RPMI7951 (cell line): ENCODE results near the gene DPY30. TPM values are rescaled to one million over a fixed set of nuclear protein-coding genes. Genes with fewer than 3 reads are reported as not detected.
A peak's percentile ranks its signal among the peaks of the same experiment; 100 is the strongest.
"Not testable (repeated sequence)": the region's sequence is repeated elsewhere in the genome, so short reads cannot be mapped to it uniquely, and the experiment has no call there.

Experiments used
- DNase-seq: peaks from one replicate; pipeline ENCODE4 v3.0.0-alpha.2; 2012; ENCODE audit warnings: low read depth
- total RNA-seq: library from RNA; depleted of rRNA; stranded (reverse); fragments of >200 nt; shearing (Covaris generic); gene quantifications from 2 replicates; pipeline ENCODE4 v1.2.3, GENCODE V29; 2014; rRNA removed

Gene DPY30
- 149 and 158 TPM in 2 replicates for total RNA-seq

DNA sequence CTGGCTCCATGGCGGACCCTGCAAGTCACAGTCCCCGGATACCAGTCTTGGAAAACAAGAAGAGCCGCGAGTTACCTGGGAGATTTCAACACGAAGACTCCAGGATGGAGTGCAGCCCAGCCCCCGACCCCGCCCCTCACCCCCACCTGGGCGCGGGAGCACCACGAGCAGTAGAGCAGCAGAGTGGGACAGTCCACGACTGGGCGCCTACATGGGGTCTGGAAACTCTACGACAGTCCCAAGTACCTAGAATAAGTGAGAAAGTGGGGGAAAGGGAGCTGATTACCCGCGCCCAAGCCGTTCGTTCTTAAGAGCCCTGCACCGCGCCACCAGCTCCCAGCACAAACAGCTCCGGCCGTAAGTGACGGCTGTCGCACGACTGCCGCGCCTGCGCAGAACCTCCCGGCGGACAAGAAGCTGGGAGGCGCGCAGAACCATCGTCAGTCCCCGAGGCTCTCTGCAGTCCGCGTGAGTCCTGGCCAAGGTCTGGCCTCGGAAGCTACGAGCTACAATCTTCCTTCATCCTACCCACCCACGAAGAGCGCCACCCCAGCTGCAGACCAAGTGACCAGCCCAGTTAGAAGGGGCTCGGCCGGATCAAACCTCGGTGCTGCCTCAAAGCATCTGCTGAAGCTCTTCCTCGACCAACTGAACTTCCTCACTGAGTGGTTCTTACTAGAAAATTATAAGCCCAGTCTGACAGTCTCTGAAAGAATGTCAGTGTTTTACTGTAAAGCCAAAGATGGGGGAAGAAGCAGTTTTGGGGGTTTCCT is at the start of gene DPY30:
Gene DPY30, minus strand, starts transcription at position 359 of the 773 bp plus-strand sequence. Its CDS starts 349 bp downstream, at position 10.
- peak; percentile 92 for DNase-seq

DNA sequence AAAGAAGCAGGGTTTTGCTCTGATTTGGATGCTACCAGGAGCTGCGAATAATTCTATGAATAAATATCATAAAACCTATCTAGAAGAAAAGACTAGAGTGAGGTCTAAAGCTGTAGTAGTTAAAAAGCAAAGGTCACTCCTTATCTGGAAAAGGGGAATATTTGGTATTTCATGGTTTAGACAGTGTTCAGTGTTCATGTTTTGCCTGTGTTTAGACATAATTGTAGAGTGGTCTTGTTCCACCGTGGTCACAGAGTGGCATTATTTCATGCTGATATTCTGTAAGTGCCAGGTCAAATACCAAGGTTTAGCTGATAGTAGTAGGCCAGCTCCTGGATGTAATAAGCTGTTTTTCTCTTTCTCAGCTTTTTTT is 34.5 kb upstream of the DPY30 start:
- DNase-seq = no peak

DNA sequence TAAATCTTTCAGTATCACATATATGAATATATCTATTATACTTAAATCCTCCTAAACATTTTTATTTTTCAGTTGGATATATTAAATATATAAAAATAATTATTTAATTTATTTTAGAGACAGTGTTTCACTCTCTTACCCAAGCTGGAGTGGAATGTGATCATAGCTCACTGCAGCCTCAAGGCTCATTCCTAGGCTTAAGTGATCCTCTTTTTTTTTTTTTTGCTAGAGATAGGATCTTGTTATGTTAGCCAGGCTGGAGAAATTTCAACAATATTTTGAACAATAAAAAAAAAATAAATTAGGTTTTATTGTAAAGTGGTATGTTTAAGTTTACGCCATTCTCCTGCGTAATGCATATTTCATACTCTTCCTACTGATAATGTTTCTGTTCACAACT is 27.9 kb upstream of the DPY30 start:
- no peak for DNase-seq

DNA sequence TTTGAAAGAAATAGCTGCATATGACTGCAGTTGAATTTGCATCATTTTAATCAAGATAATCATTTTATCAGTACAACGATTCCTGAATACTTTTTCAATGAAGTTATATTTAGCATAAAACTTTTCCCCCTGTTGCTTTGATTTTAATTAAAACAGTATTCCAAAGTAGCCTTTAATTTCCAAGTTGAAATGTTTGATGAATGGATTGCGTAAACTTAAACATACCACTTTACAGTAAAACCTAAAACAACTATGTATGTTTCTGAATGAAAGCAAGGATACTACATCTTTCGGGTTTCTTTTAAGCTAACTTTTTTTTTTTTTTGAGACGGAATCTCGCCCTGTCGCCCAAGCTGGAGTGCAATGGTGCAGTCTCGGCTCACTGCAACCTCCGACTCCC is 25.1 kb upstream of the DPY30 start:
- no peak for DNase-seq

DNA sequence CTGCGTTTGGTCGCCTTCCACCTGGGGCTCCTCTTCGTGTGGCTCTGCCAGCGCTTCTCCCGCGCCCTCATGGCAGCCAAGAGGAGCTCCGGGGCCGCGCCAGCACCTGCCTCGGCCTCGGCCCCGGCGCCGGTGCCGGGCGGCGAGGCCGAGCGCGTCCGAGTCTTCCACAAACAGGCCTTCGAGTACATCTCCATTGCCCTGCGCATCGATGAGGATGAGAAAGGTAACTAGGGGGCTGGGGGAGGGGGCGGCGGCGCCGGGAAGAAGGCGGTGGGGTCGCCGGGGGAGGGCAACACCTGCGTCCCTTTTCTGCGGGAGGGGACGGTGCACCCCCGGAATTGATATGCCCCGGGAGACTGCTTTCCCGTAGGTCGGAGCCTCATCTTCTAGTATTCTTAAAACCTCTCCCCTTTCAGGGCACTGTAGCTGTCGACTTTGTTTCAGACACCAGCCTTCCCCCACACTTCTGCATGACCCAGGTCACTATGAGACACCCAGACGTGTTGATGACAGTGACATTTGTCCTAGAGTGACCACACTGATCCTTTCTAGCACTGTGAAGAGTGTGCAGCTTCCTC is 24.5 kb upstream of the DPY30 start:
- DNase-seq = peak; percentile 8

DNA sequence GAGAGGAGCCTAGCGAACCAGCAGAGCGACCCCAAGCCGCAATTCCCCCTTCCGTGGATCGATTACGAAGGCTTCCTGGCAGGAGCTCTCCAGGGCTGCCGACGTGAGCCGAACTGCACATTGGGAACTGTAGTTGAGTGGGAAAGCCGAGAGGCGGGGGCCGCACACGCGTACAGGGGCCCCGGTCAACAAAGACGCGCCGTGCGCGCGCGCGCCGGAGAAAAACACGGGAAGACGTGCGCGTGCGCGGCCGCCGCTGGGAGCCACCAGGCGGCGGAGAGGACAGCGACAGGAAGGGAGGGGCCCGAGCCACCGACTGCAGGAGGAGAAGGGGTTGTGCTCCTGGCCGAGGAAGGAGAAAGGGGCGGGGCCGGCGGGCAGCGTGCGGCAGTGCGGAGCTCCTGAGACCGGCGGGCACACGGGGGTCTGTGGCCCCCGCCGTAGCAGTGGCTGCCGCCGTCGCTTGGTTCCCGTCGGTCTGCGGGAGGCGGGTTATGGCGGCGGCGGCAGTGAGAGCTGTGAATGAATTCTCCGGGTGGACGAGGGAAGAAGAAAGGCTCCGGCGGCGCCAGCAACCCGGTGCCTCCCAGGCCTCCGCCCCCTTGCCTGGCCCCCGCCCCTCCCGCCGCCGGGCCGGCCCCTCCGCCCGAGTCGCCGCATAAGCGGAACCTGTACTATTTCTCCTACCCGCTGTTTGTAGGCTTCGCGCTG is 23.9 kb upstream of the DPY30 start, which contains the start of gene SPAST:
Gene SPAST, plus strand, starts transcription at position 247 of the 711 bp plus-strand sequence. Its CDS starts 276 bp downstream, at position 523.
- DNase-seq = peak; percentile 97

DNA sequence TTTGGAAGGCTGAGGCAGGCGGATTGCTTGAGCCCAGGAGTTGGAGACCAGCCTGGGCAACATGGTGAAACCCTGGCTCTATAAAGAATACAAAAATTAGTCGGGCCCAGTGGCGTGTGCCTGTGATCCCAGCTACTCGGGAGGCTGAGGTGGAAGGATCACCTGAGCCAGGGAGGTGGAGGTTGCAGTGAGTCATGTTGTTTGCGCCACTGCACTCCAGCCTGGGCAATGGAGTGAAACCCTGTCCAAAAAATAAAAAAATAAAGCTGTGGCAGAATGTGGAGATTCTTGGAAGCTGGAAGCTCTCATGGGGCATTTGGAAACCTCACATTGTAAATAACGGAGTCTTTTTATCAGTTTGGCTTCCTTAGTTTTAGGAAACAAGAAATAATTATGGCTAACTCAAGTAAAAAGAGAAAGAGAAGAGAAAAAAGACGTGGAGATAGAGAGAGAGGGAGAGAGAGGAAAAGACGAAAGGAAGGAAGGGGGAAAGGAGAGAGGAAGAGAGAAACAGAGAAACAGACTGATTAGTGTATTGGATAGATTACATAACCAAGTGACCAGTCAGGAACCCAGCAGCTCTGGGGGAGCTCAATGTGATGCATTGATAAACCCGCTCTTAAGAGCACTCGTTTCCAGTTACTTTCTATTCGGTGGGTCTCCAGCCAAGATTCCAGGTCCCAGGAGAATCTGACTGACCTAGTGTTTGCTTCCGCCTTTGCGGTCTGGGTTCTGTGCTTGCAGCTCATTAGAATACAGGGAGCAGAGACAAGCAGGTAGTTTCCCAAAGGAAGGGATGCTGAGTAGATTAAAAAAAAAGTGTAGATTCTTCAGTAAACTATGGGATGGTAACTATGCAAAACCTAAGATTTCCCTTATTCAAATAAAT is 22.6 kb upstream of the DPY30 start:
- peak; percentile 63 for DNase-seq

DNA sequence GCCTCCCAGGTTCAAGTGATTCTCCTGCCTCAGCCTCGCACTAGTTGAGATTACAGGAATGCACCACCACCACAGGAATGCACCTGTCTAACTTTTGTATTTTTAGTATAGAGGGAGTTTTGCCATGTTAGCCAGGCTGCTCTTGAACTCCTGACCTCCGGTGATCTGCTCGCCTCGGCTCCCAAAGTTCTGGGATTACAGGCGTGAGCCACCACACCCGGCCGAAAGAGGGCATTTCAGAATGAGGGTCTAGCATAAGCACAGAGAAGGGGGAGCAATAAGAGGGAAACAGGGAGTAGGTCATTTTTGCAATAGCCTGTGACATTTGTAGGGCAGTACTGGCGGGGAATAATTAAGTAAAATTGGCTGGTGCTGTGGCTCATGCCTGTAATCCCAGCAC is 21.8 kb upstream of the DPY30 start:
- no peak for DNase-seq

DNA sequence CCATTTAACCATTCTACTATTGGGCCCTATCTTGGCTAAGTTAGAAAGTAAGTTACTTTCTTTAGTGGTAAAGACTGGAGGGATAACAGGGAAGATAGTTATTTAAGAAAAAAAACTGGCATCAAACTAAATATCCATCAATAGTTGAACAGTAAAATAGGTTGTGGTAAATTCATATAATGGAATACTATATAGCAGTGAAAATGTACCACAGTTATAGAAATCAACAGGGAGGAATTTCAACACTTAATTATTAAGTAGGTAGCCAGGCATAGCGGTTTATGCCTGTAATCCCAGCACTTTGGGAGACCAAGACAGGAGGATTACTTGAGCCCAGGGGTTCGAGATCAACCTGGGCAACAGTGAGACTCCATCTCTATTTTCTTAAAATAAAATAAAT is 20.7 kb upstream of the DPY30 start:
- no peak for DNase-seq

DNA sequence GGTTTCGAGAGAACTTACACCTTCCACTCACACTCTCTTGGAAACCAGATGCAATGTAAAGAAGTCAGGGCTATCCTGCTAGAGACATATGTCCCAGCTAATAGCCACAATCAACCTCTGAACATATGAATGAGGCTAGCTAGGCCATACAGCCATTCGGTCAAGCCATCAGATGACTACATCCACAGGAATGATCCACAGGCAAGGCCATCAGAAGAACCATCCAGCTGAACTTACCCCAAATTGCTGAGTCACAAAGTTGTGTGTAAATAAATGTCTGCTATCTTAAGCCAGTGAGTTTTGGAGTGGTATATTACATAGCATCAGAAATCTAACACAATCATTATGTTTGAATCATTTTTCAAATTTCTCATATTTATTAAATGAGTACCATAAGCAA is 18.5 kb upstream of the DPY30 start:
- peak; percentile 38 for DNase-seq

DNA sequence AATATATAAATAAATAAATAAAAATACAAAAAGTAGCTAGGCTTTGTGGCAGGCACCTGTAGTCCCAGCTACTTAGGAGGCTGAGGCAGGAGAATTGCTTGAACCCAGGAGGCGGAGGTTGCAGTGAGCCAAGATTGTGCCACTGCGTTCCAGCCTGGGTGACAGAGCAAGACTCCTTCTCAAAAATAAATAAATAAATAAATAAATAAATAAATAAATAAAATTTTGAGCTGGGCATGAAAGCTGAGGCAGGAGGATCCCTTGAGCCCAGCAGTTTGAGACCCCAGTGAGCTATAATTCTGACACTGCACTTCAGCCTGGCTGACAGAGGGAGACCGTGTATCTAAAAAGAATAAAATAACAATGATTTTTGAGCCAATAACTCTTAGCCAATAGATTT is 15.0 kb upstream of the DPY30 start:
- not testable (repeated sequence) for DNase-seq

DNA sequence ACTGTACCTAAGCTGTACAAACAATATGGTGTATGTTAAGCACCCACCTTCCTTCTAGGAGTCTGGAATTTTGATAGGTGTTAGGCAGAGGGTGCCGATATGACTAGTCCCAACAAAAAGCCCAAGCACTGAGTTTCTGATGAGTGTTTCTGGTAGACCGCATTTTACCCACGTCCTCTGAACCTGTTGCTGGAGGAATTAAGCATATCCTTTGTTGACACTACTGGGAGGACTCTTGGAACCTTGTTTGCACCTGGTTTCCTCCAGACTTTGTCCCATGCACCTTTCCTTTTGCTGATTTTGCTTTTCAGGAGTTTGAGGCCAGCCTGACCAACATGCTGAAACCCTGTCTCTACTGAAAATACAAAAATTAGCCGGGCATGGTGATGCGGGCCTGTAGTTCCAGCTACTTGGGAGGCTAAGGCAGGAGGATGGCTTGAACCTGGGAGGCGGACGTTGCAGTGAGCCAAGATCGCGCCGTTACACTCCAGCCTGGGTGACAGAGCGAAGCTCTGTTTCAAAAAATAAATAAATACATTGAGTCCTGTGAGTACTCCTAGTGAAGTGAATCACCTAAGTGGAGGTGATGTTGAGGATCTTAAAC is 12.3 kb upstream of the DPY30 start:
- DNase-seq = no peak

DNA sequence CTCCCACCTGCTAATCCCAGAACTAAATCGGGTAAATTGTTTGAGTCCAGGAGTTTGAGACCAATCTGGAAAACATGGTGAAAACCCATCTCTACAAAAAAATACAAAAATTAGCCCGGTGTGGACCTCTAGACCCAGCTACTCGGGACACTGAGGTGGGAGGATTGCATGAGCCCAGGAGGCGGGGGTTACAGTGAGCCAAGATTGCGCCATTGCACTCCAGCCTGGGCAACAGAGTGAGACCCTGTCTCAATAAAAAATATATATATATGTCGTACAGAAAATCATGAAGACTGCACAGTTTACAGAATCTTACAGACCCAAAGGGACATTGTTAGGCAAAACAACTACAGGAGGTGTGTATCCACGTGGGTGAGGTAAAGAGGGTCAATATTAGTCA is 4.0 kb upstream of the DPY30 start:
- no peak for DNase-seq

DNA sequence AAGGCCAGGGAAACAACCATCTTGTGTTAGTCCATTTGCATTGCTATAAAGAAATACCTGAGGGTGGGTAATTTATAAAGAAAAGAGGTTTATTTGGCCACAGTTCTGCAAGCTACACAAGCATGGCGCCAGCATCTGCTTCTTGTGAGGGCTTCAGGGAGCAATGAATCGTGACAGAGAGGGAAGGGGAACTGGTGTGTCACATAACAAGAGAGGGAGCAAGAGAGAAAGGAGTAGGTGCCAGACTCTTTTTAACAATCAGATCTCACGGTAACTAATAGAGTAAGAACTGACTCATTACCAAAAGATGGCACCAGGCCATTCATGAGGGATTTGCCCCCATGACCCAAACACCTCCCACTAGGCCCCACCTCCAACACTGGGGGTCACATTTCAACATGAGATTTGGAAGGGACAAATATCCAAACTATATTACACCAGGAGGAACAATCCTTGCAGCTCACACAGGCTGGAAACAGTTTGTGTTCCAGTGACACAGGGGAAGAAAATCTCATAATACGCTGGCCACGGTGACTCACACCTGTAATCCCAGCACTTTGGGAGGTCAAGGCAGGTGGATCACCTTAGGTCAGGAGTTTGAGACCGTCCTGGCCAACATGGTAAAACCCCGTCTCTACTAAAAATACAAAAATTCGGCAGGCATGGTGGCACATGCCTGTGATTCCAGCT is 5.3 kb downstream of the DPY30 start:
- DNase-seq = peak; percentile 25

DNA sequence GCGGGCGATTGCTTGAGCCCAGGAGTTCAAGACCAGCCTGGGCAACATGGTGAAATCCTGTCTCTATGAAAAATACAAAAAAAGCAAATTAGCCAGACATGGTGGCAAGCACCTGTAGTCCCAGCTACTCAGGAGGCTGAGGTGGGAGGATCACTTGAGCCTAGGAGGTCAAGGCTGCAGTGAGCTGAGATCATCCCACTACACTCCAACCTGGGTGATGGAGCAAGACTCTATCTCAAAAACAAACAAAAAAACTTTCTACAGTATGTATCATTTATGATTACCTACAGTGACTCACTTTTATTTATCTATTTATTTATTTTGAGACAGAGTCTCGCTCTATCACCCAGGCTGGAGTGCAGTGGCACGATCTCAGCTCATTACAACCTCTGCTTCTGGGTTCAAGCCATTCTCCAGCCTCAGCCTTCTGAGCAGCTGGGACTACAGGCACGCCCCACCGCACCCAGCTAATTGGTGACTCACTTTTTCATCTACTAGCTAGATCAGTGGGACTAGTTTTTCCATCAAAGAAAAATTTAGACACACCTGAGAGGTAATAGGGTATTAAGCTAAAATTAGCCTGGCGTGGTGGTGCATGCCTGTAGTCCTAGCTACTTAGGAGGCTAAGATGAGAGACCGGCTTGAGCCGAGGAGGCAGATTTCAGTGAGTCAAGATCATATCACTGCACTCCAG is 20.7 kb downstream of the DPY30 start:
- not testable (repeated sequence) for DNase-seq

DNA sequence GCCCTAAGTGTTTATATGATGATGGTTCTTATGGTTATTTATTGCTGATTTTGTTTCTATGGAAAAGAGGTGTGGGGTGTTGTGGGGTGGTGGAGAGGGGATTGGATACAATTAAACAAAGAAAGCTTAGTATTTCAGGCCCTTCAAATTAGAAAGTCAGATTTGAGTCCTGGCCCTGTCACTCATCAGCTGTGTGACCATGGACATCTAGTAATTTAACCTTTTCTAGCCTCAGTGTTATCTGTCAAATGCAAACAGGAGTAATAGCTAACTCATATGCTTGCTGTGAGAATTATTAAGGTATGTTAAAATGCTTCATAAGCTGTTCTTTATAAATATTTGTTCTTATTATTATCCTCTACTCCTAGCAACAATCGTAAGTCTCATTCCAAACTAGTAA is 26.7 kb downstream of the DPY30 start:
- no peak for DNase-seq

DNA sequence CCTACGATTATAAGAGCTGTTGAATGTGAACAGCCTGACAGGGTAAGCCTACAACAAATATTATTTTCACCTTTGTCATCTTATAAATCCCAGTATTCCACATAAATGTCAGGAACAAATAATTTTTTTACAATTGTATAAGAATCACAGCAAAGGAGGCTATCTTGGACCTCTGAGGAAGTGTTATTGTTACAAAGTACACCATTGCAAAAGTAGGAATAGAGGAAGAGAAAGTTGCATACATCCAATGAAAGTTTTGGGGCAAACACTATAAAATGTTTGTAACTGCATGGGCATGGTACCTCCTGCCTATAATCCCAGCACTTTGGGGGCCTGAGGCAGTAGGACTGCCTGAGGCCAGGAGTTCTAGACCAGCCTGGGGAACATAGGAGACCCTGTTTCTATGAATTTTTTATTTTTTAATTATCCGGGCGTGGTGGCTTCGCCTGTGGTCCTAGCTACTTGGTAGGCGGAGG is 28.1 kb downstream of the DPY30 start:
- no peak for DNase-seq

DNA sequence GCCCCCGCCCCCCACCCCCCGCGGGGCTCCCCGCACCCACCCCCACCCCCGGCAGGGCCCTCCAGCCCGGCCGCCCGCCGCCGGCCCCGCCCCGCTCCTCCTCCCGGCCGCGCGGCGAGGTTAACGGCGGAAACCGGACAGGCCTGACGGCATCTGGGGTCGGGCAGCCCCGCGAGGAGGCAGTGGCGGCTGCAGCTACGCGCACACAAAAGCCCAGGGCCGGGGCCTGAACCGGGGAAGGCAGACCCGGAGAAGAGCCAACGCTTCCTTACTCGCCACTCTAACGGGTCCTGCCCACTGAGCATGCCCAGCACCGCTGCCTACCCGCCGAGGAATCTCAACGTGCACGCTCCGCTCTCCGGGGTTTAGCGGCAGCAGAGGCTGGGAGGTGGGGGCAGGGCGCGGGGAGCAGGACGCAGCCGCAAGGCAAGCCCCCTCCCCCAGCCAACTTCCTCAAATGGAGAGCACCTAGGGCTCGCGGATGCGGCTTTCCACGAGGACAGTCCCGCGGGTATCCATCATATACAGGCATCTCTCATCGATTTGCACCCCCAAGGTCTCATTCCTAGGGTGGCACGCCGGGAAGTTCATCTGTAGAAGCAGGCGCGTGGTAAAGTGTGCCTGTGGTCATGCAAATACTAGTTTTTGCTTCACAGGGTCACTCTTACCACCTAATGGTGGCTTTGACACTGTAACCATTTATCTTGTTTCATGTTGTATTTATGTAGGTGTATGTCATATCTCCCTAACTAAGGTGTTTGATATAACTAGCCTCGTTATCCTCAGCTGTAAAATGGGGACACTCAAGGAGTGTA is 28.7 kb downstream of the DPY30 start, which contains the start of gene MEMO1:
Gene MEMO1, minus strand, starts transcription at position 339 of the 815 bp plus-strand sequence. CDS start 761 bp downstream, outside the sequence.
- DNase-seq = peak; percentile 92

DNA sequence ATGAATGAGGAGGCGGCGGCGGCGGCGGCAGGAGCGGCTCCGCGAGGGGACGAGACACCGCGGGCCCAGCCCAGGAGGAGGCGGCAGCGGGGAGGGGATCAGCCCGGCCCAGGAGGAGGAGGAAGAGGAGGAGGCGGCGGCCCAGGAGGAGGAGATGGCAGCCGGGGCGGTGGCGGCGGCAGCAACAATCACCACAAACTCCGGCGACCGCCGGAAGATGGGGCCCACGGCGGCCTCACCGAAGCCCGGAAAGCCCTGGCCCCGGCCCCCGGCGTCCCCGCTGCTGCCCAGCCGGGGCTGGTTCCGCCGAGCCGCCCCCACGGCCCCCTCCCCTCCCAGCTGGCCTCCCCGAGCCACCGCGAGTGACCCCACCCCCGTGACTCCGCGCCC is 29.3 kb downstream of the DPY30 start:
- DNase-seq = peak; percentile 69
